HUES64 (cell line): ENCODE measurements around the gene GAS2L2.

Experiments
- H3K27ac ChIP-seq: 2 replicates; pipeline ENCODE4 v1.7.0; 2013; ENCODE audit warnings: low read depth, low read length, inconsistent platforms
- H3K27me3 ChIP-seq: 2 replicates; pipeline ENCODE4 v1.6.1; 2013; ENCODE audit warnings: mild to moderate bottlenecking, low read length; ENCODE audit not compliant: insufficient read depth
- H3K36me3 ChIP-seq: 2 replicates; pipeline ENCODE4 v1.6.1; 2013; ENCODE audit warnings: mild to moderate bottlenecking, low read length; ENCODE audit not compliant: insufficient read depth
- H3K4me1 ChIP-seq: 2 replicates; pipeline ENCODE4 v1.6.1; 2013; ENCODE audit warnings: mild to moderate bottlenecking, low read length, moderate library complexity; ENCODE audit not compliant: insufficient read depth
- H3K4me3 ChIP-seq: 2 replicates; pipeline ENCODE4 v1.5.1; 2013; ENCODE audit warnings: mild to moderate bottlenecking, low read length, moderate library complexity
- H3K9ac ChIP-seq: 2 replicates; pipeline ENCODE4 v1.6.1; 2013; ENCODE audit warnings: mild to moderate bottlenecking, low read depth, low read length
- H3K9me3 ChIP-seq: 2 replicates; pipeline ENCODE4 v1.6.1; 2013; ENCODE audit warnings: low read depth, low read length; ENCODE audit not compliant: insufficient read depth
- WGBS: fragments of 150-250, 120-280 bp; methylation state at CpG from one replicate; pipeline ENCODE4 v1.1.7; 2013; ENCODE audit warnings: missing lambda C conversion rate; 5-methylcytosine and 5-hydroxymethylcytosine counted together

The GAS2L2 gene

DNA sequence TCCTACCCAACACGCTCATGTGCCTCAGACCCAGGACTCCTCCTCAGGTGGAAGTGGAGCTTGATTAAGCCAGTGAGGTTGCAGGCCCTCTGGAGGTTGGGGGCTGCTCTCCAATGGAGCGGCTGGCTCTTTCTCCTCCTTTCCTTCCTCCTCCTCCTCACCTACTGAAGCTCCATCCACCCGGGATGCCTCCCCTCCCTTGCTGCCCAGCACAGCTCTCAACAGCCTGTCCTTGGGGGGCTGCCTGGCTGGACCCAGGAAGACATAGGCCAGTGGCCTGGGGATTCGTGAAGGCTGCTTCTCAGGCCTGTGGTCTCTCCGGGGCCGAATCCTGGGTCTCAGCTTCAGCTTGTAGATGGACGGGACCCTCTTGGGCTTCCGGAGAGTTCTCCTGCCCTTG is 8.2 kb downstream of the GAS2L2 start:
- H3K27me3 ChIP-seq: peaks cover 42% of the 10 kb centered on the region
- 86% methylated on average over 8 of the region's 8 CpGs for WGBS

DNA sequence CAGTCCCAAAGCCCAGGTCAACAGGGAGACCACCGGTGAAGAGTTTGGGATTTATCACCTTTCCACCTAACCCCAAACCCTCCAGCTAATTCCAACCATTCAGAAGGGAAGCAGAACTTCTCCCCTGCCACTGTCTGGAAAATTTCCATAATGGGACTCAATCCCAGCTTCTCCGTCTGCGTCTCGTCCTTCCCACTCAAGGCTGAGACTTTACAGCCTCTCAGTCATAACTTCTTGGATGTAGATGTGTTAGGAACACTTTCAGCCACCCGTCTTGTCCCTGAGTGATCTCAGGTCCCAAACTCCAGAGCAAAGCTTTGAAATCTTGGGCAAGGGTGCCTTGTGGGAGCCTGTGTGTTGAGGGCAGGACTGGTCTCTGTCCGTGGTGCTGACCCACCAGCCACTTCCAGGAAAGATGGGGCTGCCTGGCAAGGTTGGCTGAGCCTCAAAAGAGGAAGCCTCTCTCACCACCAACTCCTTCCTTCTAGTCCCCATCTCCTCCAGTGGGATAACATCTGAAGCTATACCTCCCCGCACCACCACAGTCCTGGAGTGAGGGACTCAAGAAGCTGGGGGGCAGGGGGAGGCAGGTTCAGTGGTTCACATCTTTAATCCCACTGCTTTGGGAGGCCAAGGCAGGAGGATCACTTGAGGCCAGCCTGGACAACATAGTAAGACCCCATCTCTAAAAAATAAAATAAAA is 9.3 kb downstream of the GAS2L2 start:
- Histone ChIP-seq H3K9me3 (peaks cover 4% of the 10 kb centered on the region), H3K36me3 (no peaks in the 10 kb centered on the region), H3K4me1 (no peaks in the 10 kb centered on the region), H3K9ac (no peak overlapping the region), H3K27ac (no peak overlapping the region), H3K27me3 (peaks cover 43% of the 10 kb centered on the region), H3K4me3 (no peak overlapping the region)
- WGBS: 55% methylated on average over 7 of the region's 7 CpGs

More for the DNA sequence above, 8.2 kb downstream of the GAS2L2 start:
- H3K4me1 ChIP-seq: no peaks in the 10 kb centered on the region
- no peak overlapping the region for H3K9ac ChIP-seq
- H3K9me3 ChIP-seq: peaks cover 4% of the 10 kb centered on the region
- H3K4me3 ChIP-seq: no peak overlapping the region
- no peaks in the 10 kb centered on the region for H3K36me3 ChIP-seq
- H3K27ac ChIP-seq: no peak overlapping the region

DNA sequence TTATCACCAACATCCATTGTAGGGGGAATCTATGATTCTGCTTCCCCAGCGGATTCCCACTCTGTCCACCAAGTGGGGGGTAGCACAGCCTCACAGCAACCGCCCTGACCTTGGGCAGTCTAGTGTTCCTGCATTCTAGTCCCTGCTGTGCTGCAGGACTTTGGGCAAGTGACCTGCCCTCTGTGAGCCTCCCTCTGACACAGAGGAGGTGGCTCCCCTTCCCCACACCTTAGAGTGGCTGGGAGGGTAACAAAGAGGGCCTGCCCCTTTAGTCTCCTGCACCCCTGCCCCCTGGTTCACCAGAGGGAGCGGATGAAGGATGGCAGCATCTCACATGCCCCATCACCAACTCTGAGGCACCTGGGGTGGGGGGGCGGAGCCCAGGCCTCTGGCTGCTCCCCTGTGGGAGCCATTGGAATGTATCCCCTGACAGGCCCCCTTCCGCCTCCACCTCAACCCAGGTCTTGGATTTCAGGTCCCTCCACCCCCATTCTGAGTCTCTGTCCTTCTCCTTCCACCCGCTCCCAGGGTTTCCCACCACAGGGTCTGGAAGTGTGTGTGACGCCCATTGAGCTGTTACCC is 10.1 kb downstream of the GAS2L2 start:
- H3K9me3 ChIP-seq: peaks cover 4% of the 10 kb centered on the region
- peaks cover 51% of the 10 kb centered on the region for H3K27me3 ChIP-seq
- no peak overlapping the region for H3K4me3 ChIP-seq
- no peaks in the 10 kb centered on the region for H3K36me3 ChIP-seq
- no peaks in the 10 kb centered on the region for H3K4me1 ChIP-seq
- H3K9ac ChIP-seq: no peak overlapping the region
- WGBS: 82% methylated on average over 7 of the region's 7 CpGs
- H3K27ac ChIP-seq: no peak overlapping the region

DNA sequence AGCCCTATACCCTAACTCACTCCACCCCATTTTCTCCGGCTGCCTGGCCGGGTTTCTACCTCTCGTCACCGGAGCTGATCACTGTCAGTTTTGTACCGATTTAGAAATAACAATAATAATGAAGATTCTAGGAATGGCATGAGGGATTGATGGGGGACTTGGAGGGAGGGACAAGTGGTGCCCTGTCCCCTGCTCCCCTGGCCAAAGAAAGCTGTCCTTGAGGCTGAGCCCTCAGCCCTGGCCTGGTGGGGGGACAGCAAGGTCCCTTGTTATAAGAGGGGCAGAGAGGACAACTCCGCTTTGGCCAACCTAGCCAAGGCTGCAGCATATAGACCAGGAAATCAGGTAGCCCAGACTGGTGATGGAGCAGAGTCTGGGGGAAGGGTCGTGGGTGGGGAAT is 10.5 kb downstream of the GAS2L2 start:
- 87% methylated on average over 7 of the region's 7 CpGs for WGBS
- Histone ChIP-seq H3K9me3 (peaks cover 4% of the 10 kb centered on the region), H3K27me3 (peaks cover 52% of the 10 kb centered on the region), H3K36me3 (no peaks in the 10 kb centered on the region), H3K9ac (no peak overlapping the region), H3K4me3 (no peak overlapping the region), H3K27ac (no peak overlapping the region), H3K4me1 (no peaks in the 10 kb centered on the region)

DNA sequence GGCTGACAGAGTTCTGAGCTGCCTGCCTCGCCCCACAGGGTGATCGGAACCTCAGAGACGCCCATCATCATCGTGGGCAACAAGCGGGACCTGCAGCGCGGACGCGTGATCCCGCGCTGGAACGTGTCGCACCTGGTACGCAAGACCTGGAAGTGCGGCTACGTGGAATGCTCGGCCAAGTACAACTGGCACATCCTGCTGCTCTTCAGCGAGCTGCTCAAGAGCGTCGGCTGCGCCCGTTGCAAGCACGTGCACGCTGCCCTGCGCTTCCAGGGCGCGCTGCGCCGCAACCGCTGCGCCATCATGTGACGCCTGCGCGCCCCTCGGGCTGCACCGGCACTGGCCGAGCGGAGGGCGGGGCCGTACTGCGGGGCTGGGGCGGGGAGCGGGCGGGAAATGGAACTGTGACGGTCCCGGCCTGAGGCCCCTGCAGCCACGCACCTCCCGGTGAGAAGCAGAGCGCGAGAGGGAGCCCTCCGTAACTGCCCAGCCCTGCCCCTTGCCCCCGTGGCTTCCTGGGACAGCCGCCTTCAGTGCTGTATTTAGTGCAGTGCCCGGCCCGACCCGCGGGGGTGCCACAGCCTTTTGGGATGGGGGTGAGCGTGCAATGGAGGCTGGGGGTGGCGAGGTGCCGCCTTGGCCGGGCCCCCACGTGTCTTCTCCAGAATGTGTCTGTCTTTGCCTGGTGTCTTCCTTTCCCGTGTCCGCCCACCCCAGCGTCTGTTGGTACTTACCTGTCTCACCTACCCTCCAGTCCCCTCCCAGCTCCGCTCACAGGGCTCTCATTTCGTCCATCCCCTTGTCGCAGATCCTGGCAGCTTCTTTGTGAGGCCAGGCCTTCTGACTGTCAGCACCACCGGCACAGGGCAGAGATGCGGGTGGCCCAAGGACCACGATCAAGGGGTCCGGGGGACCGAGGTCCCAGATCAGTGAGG is 11.8 kb downstream of the GAS2L2 start:
- H3K27ac ChIP-seq: no peak overlapping the region
- no peaks in the 10 kb centered on the region for H3K4me1 ChIP-seq
- H3K36me3 ChIP-seq: no peaks in the 10 kb centered on the region
- peak overlapping the region; percentile 45 for H3K4me3 ChIP-seq
- 29% methylated on average over 73 of the region's 73 CpGs for WGBS
- no peak overlapping the region for H3K9ac ChIP-seq
- peaks cover 4% of the 10 kb centered on the region for H3K9me3 ChIP-seq
- H3K27me3 ChIP-seq: peaks cover 52% of the 10 kb centered on the region

DNA sequence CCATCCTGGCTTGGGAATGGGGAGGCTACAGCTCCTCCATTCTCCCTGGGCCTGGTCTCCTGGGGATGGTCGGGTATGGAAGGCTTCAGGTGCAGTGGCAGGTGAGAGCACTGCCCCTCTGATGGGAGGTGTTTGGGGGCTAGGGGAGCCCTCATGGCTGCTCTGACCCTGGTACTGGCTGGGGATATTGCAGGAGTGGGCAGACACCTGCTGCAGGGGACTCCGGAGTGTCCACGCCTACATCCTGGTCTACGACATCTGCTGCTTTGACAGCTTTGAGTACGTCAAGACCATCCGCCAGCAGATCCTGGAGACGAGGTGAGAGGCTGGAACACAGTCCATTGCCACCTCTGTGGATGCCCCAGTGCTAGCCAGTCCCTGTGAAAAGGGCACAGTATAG is 12.8 kb downstream of the GAS2L2 start:
- Histone ChIP-seq H3K27ac (no peak overlapping the region), H3K36me3 (no peaks in the 10 kb centered on the region), H3K4me3 (no peak overlapping the region), H3K4me1 (no peaks in the 10 kb centered on the region), H3K27me3 (peaks cover 52% of the 10 kb centered on the region), H3K9me3 (peaks cover 4% of the 10 kb centered on the region), H3K9ac (no peak overlapping the region)
- WGBS: 91% methylated on average over 7 of the region's 7 CpGs

DNA sequence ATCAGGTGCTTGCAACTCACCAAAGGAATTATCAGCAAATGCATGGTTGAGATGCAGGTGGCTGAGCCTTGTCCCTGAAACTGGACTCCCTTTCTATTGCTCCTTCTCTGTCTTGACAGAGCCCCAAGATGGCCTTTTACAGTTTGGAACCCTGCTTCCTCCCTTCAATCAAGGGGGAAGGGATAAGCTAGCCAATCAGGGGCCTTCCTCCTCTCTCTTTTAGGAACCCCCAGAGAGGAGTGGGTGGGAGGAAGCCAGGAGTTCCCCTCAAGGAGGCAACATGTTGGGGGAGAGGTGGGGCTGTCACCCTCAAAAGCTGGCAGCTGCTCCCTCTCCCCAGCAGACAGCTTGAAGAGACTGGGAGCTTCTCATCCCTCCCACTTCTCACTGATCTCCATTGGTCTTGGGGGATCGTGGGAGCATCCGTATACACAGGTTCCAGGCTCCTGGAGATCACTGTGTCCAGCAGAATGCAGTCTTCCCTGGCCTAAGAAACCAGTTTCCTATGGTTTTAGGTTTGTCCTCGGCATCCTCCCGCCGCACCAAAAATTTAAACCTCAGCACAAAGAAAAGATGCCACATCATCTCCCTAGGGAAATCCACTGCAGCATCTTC is 14.4 kb downstream of the GAS2L2 start:
- no peak overlapping the region for H3K27ac ChIP-seq
- H3K36me3 ChIP-seq: no peaks in the 10 kb centered on the region
- H3K9ac ChIP-seq: no peak overlapping the region
- H3K4me3 ChIP-seq: no peak overlapping the region
- H3K27me3 ChIP-seq: peaks cover 52% of the 10 kb centered on the region
- 92% methylated on average over 5 of the region's 5 CpGs for WGBS
- H3K4me1 ChIP-seq: no peaks in the 10 kb centered on the region
- peaks cover 4% of the 10 kb centered on the region for H3K9me3 ChIP-seq

DNA sequence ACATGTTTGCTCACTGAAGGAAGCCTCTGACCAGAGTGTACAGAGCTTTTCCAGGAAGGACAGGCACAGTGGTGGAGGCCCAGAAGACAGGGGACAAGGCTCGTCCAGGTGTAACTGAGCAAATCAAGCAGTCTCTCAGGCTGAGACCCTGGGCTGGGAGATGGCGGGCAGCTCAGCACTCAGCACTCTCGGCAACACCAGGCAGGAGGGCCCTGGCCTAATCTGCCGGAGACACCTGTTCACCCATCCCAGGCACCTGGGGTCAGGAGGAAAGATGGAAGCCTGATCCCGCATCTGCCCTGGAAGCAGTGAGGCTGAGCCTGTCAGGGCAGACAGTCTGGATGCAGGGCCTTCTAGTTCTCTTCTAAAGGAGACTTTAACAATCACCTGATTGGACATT is 16.8 kb downstream of the GAS2L2 start:
- Histone ChIP-seq H3K27ac (no peak overlapping the region), H3K9ac (no peak overlapping the region), H3K4me1 (peaks cover 7% of the 10 kb centered on the region; the same call in 1 of the 2 replicates), H3K4me3 (no peak overlapping the region), H3K9me3 (peaks cover 4% of the 10 kb centered on the region), H3K27me3 (peaks cover 45% of the 10 kb centered on the region), H3K36me3 (no peaks in the 10 kb centered on the region)
- WGBS: 88% methylated on average over 5 of the region's 5 CpGs

DNA sequence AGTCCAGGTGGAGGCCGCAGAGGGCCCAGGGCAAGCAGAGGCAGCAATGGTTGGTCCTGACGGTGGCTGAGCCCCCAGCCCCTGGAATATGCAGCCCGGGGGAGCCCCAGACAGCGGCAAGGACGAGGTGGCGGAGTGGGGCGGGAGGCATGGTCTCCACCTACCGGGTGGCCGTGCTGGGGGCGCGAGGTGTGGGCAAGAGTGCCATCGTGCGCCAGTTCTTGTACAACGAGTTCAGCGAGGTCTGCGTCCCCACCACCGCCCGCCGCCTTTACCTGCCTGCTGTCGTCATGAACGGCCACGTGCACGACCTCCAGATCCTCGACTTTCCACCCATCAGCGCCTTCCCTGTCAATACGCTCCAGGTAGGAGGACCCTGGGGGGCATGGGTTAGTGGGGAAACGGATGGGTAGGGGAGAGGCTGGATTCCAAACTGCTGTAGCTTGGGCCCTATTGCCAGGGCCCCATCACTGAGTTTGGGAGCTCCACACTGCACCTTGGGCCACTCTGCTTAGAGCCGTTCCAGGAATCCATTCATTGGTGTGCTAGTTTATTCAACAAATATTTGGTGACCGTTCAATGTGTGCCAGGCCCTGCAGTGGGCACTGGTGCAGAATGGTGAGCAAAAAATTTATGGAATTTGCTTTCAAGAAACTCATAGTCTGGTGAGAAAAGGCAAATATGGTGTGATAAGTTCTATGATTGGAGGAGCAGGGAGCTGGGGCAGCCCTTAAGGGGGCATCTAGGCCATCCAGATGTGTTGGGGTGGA is 17.8 kb downstream of the GAS2L2 start:
- peaks cover 43% of the 10 kb centered on the region for H3K27me3 ChIP-seq
- no peaks in the 10 kb centered on the region for H3K36me3 ChIP-seq
- no peak overlapping the region for H3K4me3 ChIP-seq
- H3K27ac ChIP-seq: no peak overlapping the region
- H3K9me3 ChIP-seq: no peaks in the 10 kb centered on the region
- H3K9ac ChIP-seq: no peak overlapping the region
- peaks cover 15% of the 10 kb centered on the region for H3K4me1 ChIP-seq
- WGBS: 94% methylated on average over 29 of the region's 29 CpGs

DNA sequence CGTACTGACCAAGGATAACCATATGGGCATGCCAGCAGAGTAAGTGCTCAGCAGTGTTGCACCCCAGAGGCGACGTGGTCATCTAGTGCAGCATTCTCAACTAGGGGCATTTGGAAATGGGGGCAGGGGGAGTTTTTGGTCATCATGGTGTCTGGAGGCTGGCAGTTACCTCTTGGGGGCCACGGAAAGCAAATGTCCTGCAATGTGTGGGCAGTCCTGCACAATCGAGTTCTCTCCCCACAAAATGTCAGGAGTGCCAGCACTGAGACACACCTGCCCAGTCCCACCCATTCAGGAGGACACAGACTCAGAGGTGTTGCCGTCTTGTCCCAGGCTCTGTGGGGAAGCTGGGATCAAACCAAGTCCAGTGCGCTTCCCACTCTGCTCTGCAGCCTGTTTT is 18.6 kb downstream of the GAS2L2 start:
- WGBS: 91% methylated on average over 7 of the region's 7 CpGs
- no peak overlapping the region for H3K27ac ChIP-seq
- H3K4me1 ChIP-seq: peaks cover 21% of the 10 kb centered on the region
- no peak overlapping the region for H3K9ac ChIP-seq
- no peaks in the 10 kb centered on the region for H3K9me3 ChIP-seq
- H3K27me3 ChIP-seq: peaks cover 34% of the 10 kb centered on the region
- H3K4me3 ChIP-seq: no peak overlapping the region
- H3K36me3 ChIP-seq: no peaks in the 10 kb centered on the region
